Fibroblast of villous mesenchyme (primary cell): ENCODE data around the gene ADGRF5. TPM values are rescaled to one million over a fixed set of nuclear protein-coding genes. Genes with fewer than 3 reads are reported as not detected.

ENCODE experiments used
- DNase-seq: peaks from one replicate; pipeline ENCODE4 v3.0.0-alpha.2; 2010; ENCODE audit warnings: low read depth
- H3K4me3 ChIP-seq: 2 replicates; pipeline ENCODE4 v1.5.1; 2011; ENCODE audit warnings: low read depth, mild to moderate bottlenecking, low read length
- CTCF ChIP-seq: IDR thresholded peaks from 2 replicates; pipeline ENCODE4 v1.5.1; 2012; ENCODE audit warnings: low read depth, mild to moderate bottlenecking, low read length; ENCODE audit not compliant: insufficient read depth
- total RNA-seq: library from RNA; depleted of rRNA; stranded (reverse); fragments of >200 nt; gene quantifications from 2 replicates; pipeline ENCODE4 v1.2.3, GENCODE V29; 2012

The ADGRF5 gene
- total RNA-seq, 1 donor = 0.86 TPM

- no peak for DNase-seq
- TF ChIP-seq CTCF = no peak
- H3K4me3 ChIP-seq = no peak overlapping the region
These were observed 40.0 kb upstream of the ADGRF5 start for GRCh38 chr6:46961711-46962110.

- DNase-seq = no peak
- no peak for TF ChIP-seq CTCF
- no peak overlapping the region for H3K4me3 ChIP-seq
These were observed 39.5 kb upstream of the ADGRF5 start for GRCh38 chr6:46961232-46961631.

GRCh38 chr6:46959419-46959818 is 37.7 kb upstream of the ADGRF5 start:
- no peak for DNase-seq
- TF ChIP-seq CTCF = no peak
- H3K4me3 ChIP-seq = no peak overlapping the region

- H3K4me3 ChIP-seq = no peak overlapping the region
- TF ChIP-seq CTCF = no peak
- DNase-seq = no peak
These were observed 34.7 kb upstream of the ADGRF5 start for GRCh38 chr6:46956409-46956808.

GRCh38 chr6:46954837-46955451 is 33.2 kb upstream of the ADGRF5 start:
- no peak for DNase-seq
- TF ChIP-seq CTCF = no peak
- H3K4me3 ChIP-seq = no peak overlapping the region

- no peak for TF ChIP-seq CTCF
- no peak for DNase-seq
These were observed 32.2 kb upstream of the ADGRF5 start for GRCh38 chr6:46953921-46954320.

More at GRCh38 chr6:46953921-46954320, 32.2 kb upstream of the ADGRF5 start:
- H3K4me3 ChIP-seq = no peak overlapping the region
